Tongue (tissue), 2 donors: Measurements from ENCODE around the gene SETDB1. TPM values are rescaled to one million over a fixed set of nuclear protein-coding genes. Genes with fewer than 3 reads are reported as not detected.

ENCODE experiments used
- DNase-seq: peaks from one replicate; pipeline ENCODE4 v3.0.0-alpha.2; 2015
- total RNA-seq: library from RNA; depleted of rRNA; stranded (reverse); fragments of >200 nt; gene quantifications from one replicate; pipeline ENCODE4 v1.2.3, GENCODE V29; 2014

SETDB1 gene
- total RNA-seq, 1 donor from 2014 or later = 31.0 TPM

GRCh38 chr1:151005729-151006319, 79.7 kb downstream of the SETDB1 start:
- peak; percentile 18 for DNase-seq

- DNase-seq = peak; percentile 94
These were observed 80.3 kb downstream of the SETDB1 start, which contains the start of gene MINDY1 for GRCh38 chr1:151006327-151007052. Gene MINDY1 (minus strand): TSS chr1:151006902. CDS start chr1:151002617, 4,285 bp downstream.

GRCh38 chr1:151007853-151008243, 81.7 kb downstream of the SETDB1 start:
- no peak for DNase-seq

DNA sequence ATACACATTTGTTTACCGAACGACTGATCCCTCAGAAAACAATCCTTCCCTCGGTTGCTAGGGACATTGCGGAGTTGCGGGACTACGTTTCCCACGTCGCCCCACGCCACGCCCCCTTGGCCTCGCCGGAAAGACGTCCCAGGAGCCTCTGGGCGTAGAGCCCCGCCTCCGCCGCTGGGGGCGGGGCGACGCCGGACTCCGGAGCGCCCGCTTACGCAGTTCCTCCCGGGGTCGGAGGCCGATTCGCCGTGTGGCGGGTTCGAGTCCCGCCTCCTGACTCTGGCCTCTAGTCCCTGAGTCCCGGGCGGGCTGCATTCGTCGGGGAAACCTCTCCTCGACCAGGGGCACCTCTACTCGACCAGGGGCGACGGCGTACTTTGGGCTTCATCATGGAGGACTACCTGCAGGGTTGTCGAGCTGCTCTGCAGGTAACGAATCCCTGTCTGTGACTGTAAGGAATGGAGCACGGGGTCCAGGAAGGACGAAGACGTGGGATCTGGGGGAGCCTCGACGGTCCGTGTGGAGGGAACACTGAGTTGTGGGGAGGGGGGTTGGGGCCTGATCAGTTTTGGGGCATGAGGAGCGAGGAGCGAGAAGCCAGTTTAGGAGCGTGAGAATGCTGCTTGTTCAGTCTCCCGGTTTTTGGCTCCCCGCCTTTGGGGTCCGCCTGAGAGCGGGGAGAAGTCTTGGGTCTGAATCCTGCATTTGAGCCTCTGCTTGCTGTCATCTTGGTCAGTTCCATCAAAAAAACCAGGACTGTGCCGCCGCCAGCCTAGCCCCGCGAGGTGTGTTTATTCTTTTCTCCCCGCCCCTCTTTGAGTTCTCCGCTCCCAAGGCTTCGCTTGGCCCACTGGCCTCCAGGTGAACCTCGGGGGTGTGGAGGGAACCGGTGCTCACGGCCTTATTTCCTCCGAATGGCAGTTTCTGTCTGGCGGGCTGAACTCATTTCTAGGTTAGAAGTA, 82.4 kb downstream of the SETDB1 start, which contains the start of gene PRUNE1:
TSS of gene PRUNE1 (plus strand) at position 206 of the 962 bp plus-strand sequence. CDS start at position 390, 184 bp downstream.
- peak; percentile 98 for DNase-seq

- DNase-seq = no peak
These were observed 83.0 kb downstream of the SETDB1 start for GRCh38 chr1:151009206-151009587.

DNA sequence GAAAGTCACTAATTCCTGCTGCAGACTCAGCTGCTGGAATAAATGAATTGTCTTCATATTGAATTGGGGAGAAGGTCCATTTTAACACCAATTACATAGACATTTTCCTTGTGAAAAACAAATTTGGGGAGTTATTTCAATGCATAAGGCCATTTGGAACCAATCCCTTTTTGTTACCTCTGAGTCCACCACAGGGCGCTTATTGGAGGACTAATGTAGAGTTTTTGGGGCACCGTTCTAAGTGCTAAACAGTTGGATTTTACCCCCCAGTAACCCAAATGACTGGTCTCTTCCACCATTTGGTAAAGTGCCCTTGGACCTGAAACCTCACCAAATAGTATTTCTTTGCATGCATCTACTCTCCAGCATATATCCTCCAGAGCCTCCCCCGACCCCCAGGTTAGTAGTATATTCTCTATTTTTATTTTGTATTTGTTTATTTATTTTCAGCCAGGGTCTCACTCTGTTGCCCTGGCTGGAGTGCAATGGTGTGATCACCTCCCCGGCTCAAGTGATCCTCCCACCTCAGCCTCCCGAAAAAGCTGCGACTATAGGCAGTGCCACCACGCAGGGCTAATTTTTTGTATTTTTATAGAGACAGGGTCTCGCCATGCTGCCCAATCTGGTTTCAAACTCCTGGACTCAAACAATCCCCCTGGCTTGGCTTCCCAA, 83.6 kb downstream of the SETDB1 start:
- no peak for DNase-seq

- DNase-seq = no peak
These were observed 84.2 kb downstream of the SETDB1 start for GRCh38 chr1:151010346-151010726.

DNA sequence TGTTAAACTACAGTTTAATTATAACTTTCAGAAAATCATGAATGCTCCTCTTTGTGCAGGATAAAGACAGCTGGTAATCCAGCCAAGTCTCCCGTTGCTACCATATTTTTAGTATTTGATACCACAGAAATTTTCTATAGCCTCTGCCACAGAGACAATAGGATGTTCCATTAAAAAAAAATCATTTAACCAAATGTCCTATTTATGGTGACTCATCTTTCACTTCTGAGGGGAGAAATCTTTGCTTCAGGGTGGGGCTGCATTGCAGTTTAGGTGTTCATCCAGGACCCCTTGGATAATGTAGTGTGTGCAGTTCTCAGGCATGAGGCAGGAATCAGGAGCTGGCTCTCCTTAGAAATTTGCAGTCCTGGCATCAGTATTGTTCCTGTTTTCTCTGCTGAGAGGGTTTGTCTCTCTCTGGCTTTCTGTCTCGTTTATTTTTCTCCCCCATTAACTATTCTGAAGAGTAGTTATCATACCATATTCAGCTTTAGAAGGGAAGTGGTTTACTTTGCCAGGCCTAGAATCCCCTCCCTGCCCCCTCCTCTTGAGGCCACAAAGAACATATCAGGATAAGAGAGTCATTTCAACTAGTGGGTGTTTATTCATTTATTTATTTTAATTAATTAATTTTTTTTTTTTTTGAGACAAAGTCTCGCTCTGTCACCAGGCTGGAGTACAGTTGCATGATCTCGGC, 85.1 kb downstream of the SETDB1 start:
- DNase-seq = no peak

DNA sequence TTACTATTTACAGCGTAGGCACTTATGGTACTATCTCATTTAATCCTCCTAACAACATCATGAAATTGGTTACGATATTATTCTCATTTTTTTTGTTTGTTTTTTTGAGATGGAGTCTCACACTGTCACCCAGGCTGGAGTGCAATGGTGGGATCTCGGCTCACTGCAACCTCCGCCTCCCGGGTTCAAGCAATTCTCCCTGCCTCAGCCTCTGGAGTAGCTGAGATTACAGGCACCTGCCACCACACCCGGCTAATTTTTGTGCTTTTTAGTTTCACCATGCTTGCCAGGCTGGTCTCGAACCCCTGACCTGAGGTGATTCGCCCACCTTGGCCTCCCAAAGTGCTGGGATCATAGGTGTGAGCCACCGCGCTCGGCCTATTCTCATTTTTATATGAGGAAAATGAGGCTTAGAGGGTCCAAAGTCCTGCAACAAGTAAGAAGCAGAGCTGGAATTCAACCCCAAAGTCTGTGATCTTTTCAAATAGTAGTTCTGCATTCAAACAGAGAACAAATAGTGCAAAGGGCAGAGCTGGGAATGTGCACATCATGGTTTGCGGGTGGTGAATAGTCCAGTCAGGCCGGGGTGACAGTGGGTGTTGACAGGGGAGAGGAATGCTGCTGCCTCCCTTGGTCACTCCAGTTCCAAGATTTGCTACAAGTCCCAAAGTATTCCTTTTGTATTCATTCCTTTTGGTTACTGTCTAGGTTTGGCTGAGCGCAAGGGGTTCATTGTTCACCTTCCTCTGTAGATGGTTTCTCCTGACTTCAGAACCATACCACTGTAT, 86.7 kb downstream of the SETDB1 start:
- DNase-seq = no peak

GRCh38 chr1:151013518-151013917, 87.4 kb downstream of the SETDB1 start:
- DNase-seq = peak; percentile 57

Other genes starting within 250 kb of the SETDB1 start
- 15.5 TPM for gene GOLPH3L, start 229.2 kb upstream of the SETDB1 start, total RNA-seq
- not detected for gene HORMAD1, start 205.5 kb upstream of the SETDB1 start, total RNA-seq
- gene CTSS, start 160.6 kb upstream of the SETDB1 start, total RNA-seq = 17.6 TPM
- gene CTSK, start 118.1 kb upstream of the SETDB1 start, total RNA-seq = 85.3 TPM
- 60.7 TPM for gene ARNT, start 49.8 kb upstream of the SETDB1 start, total RNA-seq
- not detected for gene CTXND2, start 39.2 kb upstream of the SETDB1 start, total RNA-seq
- 37.2 TPM for gene CERS2, start 48.5 kb downstream of the SETDB1 start, total RNA-seq
- 1.6 TPM for gene ANXA9, start 55.9 kb downstream of the SETDB1 start, total RNA-seq
- gene MINDY1, start 80.5 kb downstream of the SETDB1 start, total RNA-seq = 15.4 TPM
- 26.4 TPM for gene PRUNE1, start 82.1 kb downstream of the SETDB1 start, total RNA-seq
- 43.3 TPM for gene BNIPL, start 110.2 kb downstream of the SETDB1 start, total RNA-seq
- 2.9 TPM for gene C1orf56, start 121.4 kb downstream of the SETDB1 start, total RNA-seq
- 39.4 TPM for gene CDC42SE1, start 133.3 kb downstream of the SETDB1 start, total RNA-seq
- gene MLLT11, start 134.0 kb downstream of the SETDB1 start, total RNA-seq = 1.6 TPM
- 18.1 TPM for gene GABPB2, start 144.4 kb downstream of the SETDB1 start, total RNA-seq
- 83.6 TPM for gene SEMA6C, start 220.3 kb downstream of the SETDB1 start, total RNA-seq
- gene TNFAIP8L2, start 230.3 kb downstream of the SETDB1 start, total RNA-seq = 2.7 TPM
- 7.1 TPM for gene LYSMD1, start 239.5 kb downstream of the SETDB1 start, total RNA-seq
- 19.1 TPM for gene SCNM1, start 239.8 kb downstream of the SETDB1 start, total RNA-seq
- 28.3 TPM for gene TMOD4, start 249.6 kb downstream of the SETDB1 start, total RNA-seq